Fibroblast of lung (primary cell): ENCODE data around the gene HINT2.

ENCODE experiments used
- EZH2 ChIP-seq: IDR thresholded peaks from 2 replicates; pipeline ENCODE4 v1.5.1; 2012; ENCODE audit warnings: low read length, control low read depth, mild to moderate bottlenecking; ENCODE audit errors: missing control alignments
- TF ChIP-seq, protein P1 (sequence below), 2 donors: IDR thresholded peaks in 1 of 2; conservative IDR thresholded peaks in 1 of 2; 1 replicate in 1 of 2; 2 replicates in 1 of 2; pipeline ENCODE4 v1.5.1; 2011 to 2012; ENCODE audit warnings: low read length in 2 of 2, control low read depth in 1 of 2, inconsistent platforms in 1 of 2, low read depth in 1 of 2, mild to moderate bottlenecking in 1 of 2

DNA sequence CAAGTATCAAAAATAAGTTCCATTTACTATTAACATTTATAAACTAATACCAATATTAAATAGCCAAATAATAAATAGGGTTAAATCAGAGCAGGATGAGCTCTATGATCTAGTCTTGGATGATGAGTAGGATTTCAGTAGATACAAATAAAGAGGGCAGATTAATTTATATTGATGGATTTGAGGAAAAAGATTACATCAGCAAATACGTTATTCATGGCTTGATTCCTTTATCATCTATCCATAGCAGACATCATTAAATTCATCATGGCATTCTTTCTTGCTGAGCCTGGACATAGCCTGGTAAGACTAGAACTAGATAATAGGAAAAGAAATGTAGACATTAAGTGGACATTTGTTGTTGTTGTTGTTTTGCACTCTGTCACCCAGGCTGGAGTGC is 47.4 kb downstream of the HINT2 start:
- TF ChIP-seq, protein P1, sequence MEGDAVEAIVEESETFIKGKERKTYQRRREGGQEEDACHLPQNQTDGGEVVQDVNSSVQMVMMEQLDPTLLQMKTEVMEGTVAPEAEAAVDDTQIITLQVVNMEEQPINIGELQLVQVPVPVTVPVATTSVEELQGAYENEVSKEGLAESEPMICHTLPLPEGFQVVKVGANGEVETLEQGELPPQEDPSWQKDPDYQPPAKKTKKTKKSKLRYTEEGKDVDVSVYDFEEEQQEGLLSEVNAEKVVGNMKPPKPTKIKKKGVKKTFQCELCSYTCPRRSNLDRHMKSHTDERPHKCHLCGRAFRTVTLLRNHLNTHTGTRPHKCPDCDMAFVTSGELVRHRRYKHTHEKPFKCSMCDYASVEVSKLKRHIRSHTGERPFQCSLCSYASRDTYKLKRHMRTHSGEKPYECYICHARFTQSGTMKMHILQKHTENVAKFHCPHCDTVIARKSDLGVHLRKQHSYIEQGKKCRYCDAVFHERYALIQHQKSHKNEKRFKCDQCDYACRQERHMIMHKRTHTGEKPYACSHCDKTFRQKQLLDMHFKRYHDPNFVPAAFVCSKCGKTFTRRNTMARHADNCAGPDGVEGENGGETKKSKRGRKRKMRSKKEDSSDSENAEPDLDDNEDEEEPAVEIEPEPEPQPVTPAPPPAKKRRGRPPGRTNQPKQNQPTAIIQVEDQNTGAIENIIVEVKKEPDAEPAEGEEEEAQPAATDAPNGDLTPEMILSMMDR (conservative IDR thresholded peaks at IDR 0.05 in 1 of 2, IDR thresholded peaks at IDR 0.05 in 1 of 2; ENCODE audit: low read depth in 1 of 2, low read length in 2 of 2): no peak
- no peak for TF ChIP-seq EZH2
